WTC11 (cell line): Measurements from ENCODE around the gene SH3PXD2A. TPM values are rescaled to one million over a fixed set of nuclear protein-coding genes. Genes with fewer than 3 reads are reported as not detected.

Experiments used
- ATAC-seq: fragments of 200-7000 bp; cut with Tn5 transposase; 2 replicates; pipeline ENCODE4 v1.10.0; 2021; ENCODE audit warnings: mild to moderate bottlenecking, moderate library complexity
- CTCF ChIA-PET: fragments of 300-600 bp; sonication (Branson Sonifier 250); formaldehyde crosslinking; loops from one replicate; lab custom pipeline; 2021; ENCODE audit warnings: antibody characterized with exemption; lab: Charles Lee
- POLR2A ChIA-PET: fragments of 350-600 bp; sonication (Branson Sonifier 250); formaldehyde crosslinking; loops from one replicate; lab custom pipeline; 2021; ENCODE audit warnings: antibody characterized with exemption; lab: Charles Lee
- DNase-seq: peaks from one replicate; pipeline ENCODE4 v3.0.0; 2021; ENCODE audit warnings: low spot score
- H3K27ac Mint-ChIP-seq: 2 replicates; pipeline ENCODE4 v1.8.0; 2021; ENCODE audit warnings: mixed read lengths
- H3K27me3 Mint-ChIP-seq: 2 replicates; pipeline ENCODE4 v1.8.0; 2021; ENCODE audit warnings: low read depth, mild to moderate bottlenecking, moderate library complexity, mixed read lengths
- H3K36me3 Mint-ChIP-seq: 2 replicates; pipeline ENCODE4 v1.8.0; 2021; ENCODE audit warnings: mixed read lengths
- H3K4me1 Mint-ChIP-seq: 2 replicates; pipeline ENCODE4 v1.8.0; 2022; ENCODE audit warnings: mixed read lengths
- H3K4me3 Mint-ChIP-seq: 2 replicates; pipeline ENCODE4 v1.8.0; 2021; ENCODE audit warnings: mild to moderate bottlenecking, moderate library complexity, mixed read lengths
- H3K9me3 Mint-ChIP-seq: 2 replicates; pipeline ENCODE4 v1.8.0; 2021; ENCODE audit warnings: mixed read lengths
- AFF4 ChIP-seq: sonication (generic); formaldehyde crosslinking; IDR thresholded peaks from 2 replicates; pipeline ENCODE4 v1.8.1; 2023; ENCODE audit warnings: mild to moderate bottlenecking, missing genetic modification reagents, borderline replicate concordance
- ELF4 ChIP-seq: sonication (generic); formaldehyde crosslinking; IDR thresholded peaks from 2 replicates; pipeline ENCODE4 v1.8.1; 2022; ENCODE audit warnings: low read depth, mild to moderate bottlenecking, moderate library complexity, missing genetic modification reagents
- EMX1 ChIP-seq: fragments of 250-450 bp; sonication (Bioruptor Pico); IDR thresholded peaks from 2 replicates; pipeline ENCODE4 v1.8.0; 2021; ENCODE audit warnings: mild to moderate bottlenecking
- ESRRA ChIP-seq: sonication (generic); formaldehyde crosslinking; IDR thresholded peaks from 2 replicates; pipeline ENCODE4 v1.8.1; 2022; ENCODE audit warnings: mild to moderate bottlenecking, missing genetic modification reagents, borderline replicate concordance
- FOXJ3 ChIP-seq: sonication (generic); formaldehyde crosslinking; IDR thresholded peaks from 2 replicates; pipeline ENCODE4 v1.9.0; 2021; ENCODE audit warnings: missing genetic modification reagents, mild to moderate bottlenecking, borderline replicate concordance
- GABPB1 ChIP-seq: sonication (generic); formaldehyde crosslinking; IDR thresholded peaks from 2 replicates; pipeline ENCODE4 v1.8.1; 2023; ENCODE audit warnings: mild to moderate bottlenecking, missing genetic modification reagents
- GTF2I ChIP-seq: fragments of 250-450 bp; sonication (Bioruptor Pico); conservative IDR thresholded peaks from 2 replicates; pipeline ENCODE4 v1.4.0; 2021; ENCODE audit warnings: mild to moderate bottlenecking
- HMGA2 ChIP-seq: fragments of 250-450 bp; sonication (Bioruptor Pico); IDR thresholded peaks from 2 replicates; pipeline ENCODE4 v1.4.0; 2021; ENCODE audit warnings: mild to moderate bottlenecking, moderate library complexity
- NFYB ChIP-seq: sonication (generic); formaldehyde crosslinking; conservative IDR thresholded peaks from 2 replicates; pipeline ENCODE4 v1.8.0; 2022; ENCODE audit warnings: low read depth, missing genetic modification reagents
- PRRX2 ChIP-seq: fragments of 250-450 bp; sonication (Bioruptor Pico); IDR thresholded peaks from 2 replicates; pipeline ENCODE4 v1.8.0; 2021; ENCODE audit warnings: mild to moderate bottlenecking
- RELA ChIP-seq: sonication (generic); formaldehyde crosslinking; IDR thresholded peaks from 2 replicates; pipeline ENCODE4 v1.8.1; 2022; ENCODE audit warnings: missing genetic modification reagents, mild to moderate bottlenecking, borderline replicate concordance
- SMAD3 ChIP-seq: sonication (generic); formaldehyde crosslinking; IDR thresholded peaks from 2 replicates; pipeline ENCODE4 v1.8.0; 2022; ENCODE audit warnings: missing genetic modification reagents, mild to moderate bottlenecking, borderline replicate concordance
- SMAD4 ChIP-seq: sonication (generic); formaldehyde crosslinking; IDR thresholded peaks from 2 replicates; pipeline ENCODE4 v1.8.0; 2022; ENCODE audit warnings: mild to moderate bottlenecking, missing genetic modification reagents
- TCF7 ChIP-seq: sonication (generic); formaldehyde crosslinking; IDR thresholded peaks from 2 replicates; pipeline ENCODE4 v1.8.0; 2022; ENCODE audit warnings: mild to moderate bottlenecking, low read depth, missing genetic modification reagents, moderate library complexity
- TEAD4 ChIP-seq: sonication (generic); formaldehyde crosslinking; IDR thresholded peaks from 2 replicates; pipeline ENCODE4 v1.8.0; 2022; ENCODE audit warnings: mild to moderate bottlenecking, missing genetic modification reagents
- TP53 ChIP-seq: sonication (generic); formaldehyde crosslinking; IDR thresholded peaks from 2 replicates; pipeline ENCODE4 v1.8.1; 2023; ENCODE audit warnings: mild to moderate bottlenecking, missing genetic modification reagents
- ZNF121 ChIP-seq: sonication (generic); formaldehyde crosslinking; IDR thresholded peaks from 2 replicates; pipeline ENCODE4 v1.8.0; 2023; ENCODE audit warnings: missing genetic modification reagents
- ZNF396 ChIP-seq: fragments of 250-450 bp; sonication (Bioruptor Pico); IDR thresholded peaks from 2 replicates; pipeline ENCODE4 v1.8.0; 2021; ENCODE audit warnings: mild to moderate bottlenecking, moderate library complexity, borderline replicate concordance
- ZNF416 ChIP-seq: fragments of 250-450 bp; sonication (Bioruptor Pico); IDR thresholded peaks from 2 replicates; pipeline ENCODE4 v1.9.0; 2021; ENCODE audit warnings: mild to moderate bottlenecking, inconsistent platforms
- total RNA-seq: library from RNA; stranded (reverse); gene quantifications from 3 replicates; pipeline ENCODE4 v1.2.3, GENCODE V29; 2021
- TF ChIP-seq, protein P1 (sequence below): sonication (generic); formaldehyde crosslinking; IDR thresholded peaks from 2 replicates; pipeline ENCODE4 v1.8.1; 2023; ENCODE audit warnings: mild to moderate bottlenecking, moderate library complexity, missing genetic modification reagents
- TF ChIP-seq, protein P2 (sequence below): sonication (generic); formaldehyde crosslinking; IDR thresholded peaks from 2 replicates; pipeline ENCODE4 v1.8.0; 2023; ENCODE audit warnings: missing genetic modification reagents

The SH3PXD2A gene
- total RNA-seq, 1 experiment from 2014 or later = 15.7 TPM

DNA sequence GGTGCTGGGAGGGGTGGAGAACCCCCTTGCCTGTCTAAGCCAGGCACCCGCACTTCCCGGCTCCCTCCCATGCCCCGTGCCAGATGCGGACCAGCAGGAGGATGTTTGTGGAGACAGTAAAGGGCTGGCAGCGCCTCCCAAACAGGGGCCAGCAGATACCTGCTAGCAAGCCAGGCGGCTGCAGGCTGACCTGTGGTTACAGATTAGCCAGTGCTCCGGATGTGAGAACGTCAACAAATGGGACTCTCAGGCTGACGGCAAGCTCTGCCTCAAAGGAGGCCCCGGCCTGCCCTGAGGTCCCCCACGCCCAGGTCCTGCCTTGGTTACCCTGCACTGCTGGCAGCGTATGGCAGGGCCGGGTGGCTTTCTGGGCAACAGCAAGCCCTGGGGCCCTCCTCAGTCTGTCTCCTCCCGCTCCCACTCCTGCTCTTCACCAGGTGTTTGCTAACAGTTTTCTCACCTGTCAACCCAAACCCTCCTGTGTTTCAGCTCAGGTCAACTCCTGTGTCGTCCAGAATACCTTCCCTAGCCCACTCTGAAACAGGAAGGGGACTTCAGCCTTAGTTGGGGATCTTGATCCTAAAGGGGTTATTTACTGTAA lies 276.5 kb downstream of the SH3PXD2A start:
- Mint-ChIP-seq H3K9me3 (no peaks in the 10 kb centered on the region), H3K4me1 (0 out of 2 replicates have a peak, but pooled peaks cover under 1% of the 10 kb centered on the region), H3K27ac (no peak overlapping the region), H3K4me3 (no peak overlapping the region), H3K36me3 (no peaks in the 10 kb centered on the region), H3K27me3 (peaks cover 16% of the 10 kb centered on the region)
- ChIA-PET POLR2A (no interaction called here), CTCF (interaction anchor here (2.8 to 4.1 kb wide), 2 partner anchors 13 to 14 kb away, joined by 11 to 23 read pairs; no protein-coding TSS in a partner anchor)
- no peak for TF ChIP-seq FOXJ3 (CRISPR knock-in tag)
- no peak for TF ChIP-seq ZNF396
- TF ChIP-seq GABPB1 (CRISPR knock-in tag) = peak; percentile 53; the same call in 1 of the 2 replicates
- no peak for TF ChIP-seq ZNF416 (CRISPR knock-in tag)
- no peak for TF ChIP-seq NFYB (CRISPR knock-in tag)
- no peak for DNase-seq
- ATAC-seq = no peak

- POLR2A ChIA-PET = no interaction called here
- ATAC-seq (no peak), DNase-seq (no peak)
- no peaks in the 10 kb centered on the region for H3K27me3 Mint-ChIP-seq
- H3K36me3 Mint-ChIP-seq = no peaks in the 10 kb centered on the region
- TF ChIP-seq ESRRA (no peak), HMGA2 (no peak), GABPB1 (CRISPR knock-in tag) (peak; percentile 33; the same call in 1 of the 2 replicates), TEAD4 (CRISPR knock-in tag) (no peak), SMAD3 (CRISPR knock-in tag) (no peak)
- H3K9me3 Mint-ChIP-seq = no peaks in the 10 kb centered on the region
- H3K4me3 Mint-ChIP-seq = no peak overlapping the region
- no peak overlapping the region for H3K27ac Mint-ChIP-seq
- CTCF ChIA-PET = interaction anchor here (0.7 to 4.1 kb wide), 6 partner anchors 11 to 119 kb away, joined by 3 to 23 read pairs (median 7); no protein-coding TSS in a partner anchor
- H3K4me1 Mint-ChIP-seq = no peaks in the 10 kb centered on the region
Observed at GRCh38 chr10:103576862-103577261, 278.5 kb downstream of the SH3PXD2A start.

DNA sequence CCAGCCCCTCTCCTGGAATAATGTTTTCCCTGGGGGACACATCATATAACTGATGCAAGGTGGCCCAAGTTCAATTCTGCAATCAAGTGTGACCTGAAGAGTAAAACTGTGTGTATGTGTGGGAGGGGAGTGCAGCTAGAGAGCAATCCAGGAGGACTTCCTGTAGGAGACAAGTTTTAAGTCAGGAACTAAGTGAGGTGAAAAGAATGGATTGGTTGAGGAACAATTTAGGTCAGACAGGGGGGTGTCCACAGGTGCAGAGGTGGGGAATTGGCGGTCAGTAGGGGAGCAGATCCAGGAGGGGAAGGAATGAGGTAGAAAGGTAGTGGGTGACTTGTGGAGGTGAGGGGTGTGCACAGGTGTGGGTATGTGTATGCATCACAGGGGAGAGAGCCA lies 279.3 kb downstream of the SH3PXD2A start:
- Mint-ChIP-seq H3K9me3 (no peaks in the 10 kb centered on the region), H3K27me3 (no peaks in the 10 kb centered on the region), H3K36me3 (no peaks in the 10 kb centered on the region), H3K27ac (no peak overlapping the region), H3K4me3 (no peak overlapping the region), H3K4me1 (no peaks in the 10 kb centered on the region)
- ATAC-seq = no peak
- ChIA-PET POLR2A (no interaction called here), CTCF (interaction anchor here (1.1 to 4.1 kb wide), 3 partner anchors 13 to 23 kb away, joined by 6 to 23 read pairs (median 9); no protein-coding TSS in a partner anchor)
- TF ChIP-seq ZNF121 (CRISPR knock-in tag) (no peak), PRRX2 (CRISPR knock-in tag) (no peak), AFF4 (CRISPR knock-in tag) (no peak), TP53 (CRISPR knock-in tag) (no peak), ELF4 (CRISPR knock-in tag) (no peak), ZNF416 (CRISPR knock-in tag) (no peak), RELA (CRISPR knock-in tag) (no peak), EMX1 (CRISPR knock-in tag) (no peak), TCF7 (CRISPR knock-in tag) (no peak), SMAD4 (no peak), GTF2I (CRISPR knock-in tag) (no peak)
- TF ChIP-seq, protein P1, sequence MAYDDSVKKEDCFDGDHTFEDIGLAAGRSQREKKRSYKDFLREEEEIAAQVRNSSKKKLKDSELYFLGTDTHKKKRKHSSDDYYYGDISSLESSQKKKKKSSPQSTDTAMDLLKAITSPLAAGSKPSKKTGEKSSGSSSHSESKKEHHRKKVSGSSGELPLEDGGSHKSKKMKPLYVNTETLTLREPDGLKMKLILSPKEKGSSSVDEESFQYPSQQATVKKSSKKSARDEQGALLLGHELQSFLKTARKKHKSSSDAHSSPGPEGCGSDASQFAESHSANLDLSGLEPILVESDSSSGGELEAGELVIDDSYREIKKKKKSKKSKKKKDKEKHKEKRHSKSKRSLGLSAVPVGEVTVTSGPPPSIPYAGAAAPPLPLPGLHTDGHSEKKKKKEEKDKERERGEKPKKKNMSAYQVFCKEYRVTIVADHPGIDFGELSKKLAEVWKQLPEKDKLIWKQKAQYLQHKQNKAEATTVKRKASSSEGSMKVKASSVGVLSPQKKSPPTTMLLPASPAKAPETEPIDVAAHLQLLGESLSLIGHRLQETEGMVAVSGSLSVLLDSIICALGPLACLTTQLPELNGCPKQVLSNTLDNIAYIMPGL (CRISPR knock-in tag) = no peak
- TF ChIP-seq, protein P2, sequence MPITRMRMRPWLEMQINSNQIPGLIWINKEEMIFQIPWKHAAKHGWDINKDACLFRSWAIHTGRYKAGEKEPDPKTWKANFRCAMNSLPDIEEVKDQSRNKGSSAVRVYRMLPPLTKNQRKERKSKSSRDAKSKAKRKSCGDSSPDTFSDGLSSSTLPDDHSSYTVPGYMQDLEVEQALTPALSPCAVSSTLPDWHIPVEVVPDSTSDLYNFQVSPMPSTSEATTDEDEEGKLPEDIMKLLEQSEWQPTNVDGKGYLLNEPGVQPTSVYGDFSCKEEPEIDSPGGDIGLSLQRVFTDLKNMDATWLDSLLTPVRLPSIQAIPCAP (CRISPR knock-in tag) = no peak
- no peak for DNase-seq
